Measurements from ENCODE around the gene ICAM2.

DNA sequence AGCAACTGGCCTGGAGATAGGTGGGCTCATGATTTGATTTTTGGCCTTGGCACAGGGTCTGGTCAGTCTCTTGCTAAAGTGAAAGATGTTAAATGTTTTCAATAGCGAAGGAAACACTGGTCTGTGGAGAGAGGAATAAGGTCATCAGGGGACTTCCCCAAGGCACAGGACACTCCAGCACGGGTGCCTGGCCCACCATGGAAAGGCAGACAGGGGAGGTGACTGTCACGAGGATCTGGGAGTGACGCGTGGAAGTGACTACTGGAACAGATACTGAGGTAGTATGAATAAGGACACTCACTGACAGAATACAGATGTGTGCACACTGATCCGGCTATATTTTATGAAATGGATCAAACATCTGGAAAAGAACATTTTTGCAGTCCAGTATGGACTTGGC is 16.7 kb upstream of the ICAM2 start:
- TF ChIP-seq, protein P1, sequence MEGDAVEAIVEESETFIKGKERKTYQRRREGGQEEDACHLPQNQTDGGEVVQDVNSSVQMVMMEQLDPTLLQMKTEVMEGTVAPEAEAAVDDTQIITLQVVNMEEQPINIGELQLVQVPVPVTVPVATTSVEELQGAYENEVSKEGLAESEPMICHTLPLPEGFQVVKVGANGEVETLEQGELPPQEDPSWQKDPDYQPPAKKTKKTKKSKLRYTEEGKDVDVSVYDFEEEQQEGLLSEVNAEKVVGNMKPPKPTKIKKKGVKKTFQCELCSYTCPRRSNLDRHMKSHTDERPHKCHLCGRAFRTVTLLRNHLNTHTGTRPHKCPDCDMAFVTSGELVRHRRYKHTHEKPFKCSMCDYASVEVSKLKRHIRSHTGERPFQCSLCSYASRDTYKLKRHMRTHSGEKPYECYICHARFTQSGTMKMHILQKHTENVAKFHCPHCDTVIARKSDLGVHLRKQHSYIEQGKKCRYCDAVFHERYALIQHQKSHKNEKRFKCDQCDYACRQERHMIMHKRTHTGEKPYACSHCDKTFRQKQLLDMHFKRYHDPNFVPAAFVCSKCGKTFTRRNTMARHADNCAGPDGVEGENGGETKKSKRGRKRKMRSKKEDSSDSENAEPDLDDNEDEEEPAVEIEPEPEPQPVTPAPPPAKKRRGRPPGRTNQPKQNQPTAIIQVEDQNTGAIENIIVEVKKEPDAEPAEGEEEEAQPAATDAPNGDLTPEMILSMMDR (IDR thresholded peaks at IDR 0.05): no peak
- TF ChIP-seq POLR2A (IDR thresholded peaks at IDR 0.05) (no peak), EP300 (IDR thresholded peaks at IDR 0.05; ENCODE audit: low read depth) (no peak), POLR2AphosphoS5 (IDR thresholded peaks at IDR 0.05) (no peak)
